PC-9 (cell line): Measurements from ENCODE around the gene SETD7.

Experiments
- EZH2 ChIP-seq: fragments of 200-600 bp; sonication (generic); IDR thresholded peaks from 2 replicates; pipeline ENCODE4 v1.8.0; 2017; ENCODE audit warnings: antibody characterized with exemption, low read depth
- TF ChIP-seq, protein P1 (sequence below): fragments of 200-600 bp; sonication (generic); conservative IDR thresholded peaks from 2 replicates; pipeline ENCODE4 v1.6.1; 2017; ENCODE audit warnings: mixed run types, antibody characterized with exemption, mild to moderate bottlenecking, moderate library complexity

DNA sequence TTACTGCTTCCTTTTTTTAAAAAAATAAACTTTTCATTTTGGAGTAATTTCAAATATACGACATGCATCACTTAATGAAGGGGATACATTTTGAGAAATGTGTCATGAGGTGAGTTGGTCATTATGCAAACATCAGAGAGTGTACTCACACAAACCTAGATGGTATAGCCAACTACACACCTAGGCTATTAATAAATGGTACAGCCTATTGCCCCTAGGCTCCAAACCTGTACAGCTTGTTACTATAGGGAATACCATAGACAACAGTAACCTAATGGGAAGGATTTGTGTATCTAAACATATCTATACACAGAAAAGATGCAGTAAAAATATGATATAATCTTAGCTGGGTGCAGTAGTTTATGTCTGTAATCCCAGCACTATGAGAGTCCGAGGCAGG is 29.1 kb downstream of the SETD7 start:
- no peak for TF ChIP-seq EZH2
- TF ChIP-seq, protein P1, sequence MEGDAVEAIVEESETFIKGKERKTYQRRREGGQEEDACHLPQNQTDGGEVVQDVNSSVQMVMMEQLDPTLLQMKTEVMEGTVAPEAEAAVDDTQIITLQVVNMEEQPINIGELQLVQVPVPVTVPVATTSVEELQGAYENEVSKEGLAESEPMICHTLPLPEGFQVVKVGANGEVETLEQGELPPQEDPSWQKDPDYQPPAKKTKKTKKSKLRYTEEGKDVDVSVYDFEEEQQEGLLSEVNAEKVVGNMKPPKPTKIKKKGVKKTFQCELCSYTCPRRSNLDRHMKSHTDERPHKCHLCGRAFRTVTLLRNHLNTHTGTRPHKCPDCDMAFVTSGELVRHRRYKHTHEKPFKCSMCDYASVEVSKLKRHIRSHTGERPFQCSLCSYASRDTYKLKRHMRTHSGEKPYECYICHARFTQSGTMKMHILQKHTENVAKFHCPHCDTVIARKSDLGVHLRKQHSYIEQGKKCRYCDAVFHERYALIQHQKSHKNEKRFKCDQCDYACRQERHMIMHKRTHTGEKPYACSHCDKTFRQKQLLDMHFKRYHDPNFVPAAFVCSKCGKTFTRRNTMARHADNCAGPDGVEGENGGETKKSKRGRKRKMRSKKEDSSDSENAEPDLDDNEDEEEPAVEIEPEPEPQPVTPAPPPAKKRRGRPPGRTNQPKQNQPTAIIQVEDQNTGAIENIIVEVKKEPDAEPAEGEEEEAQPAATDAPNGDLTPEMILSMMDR, result no peak
